Measurements from ENCODE around the gene MCM9. TPM values are rescaled to one million over a fixed set of nuclear protein-coding genes. Genes with fewer than 3 reads are reported as not detected.

The MCM9 gene
- total and polyA plus RNA-seq, 2 of the 13 experiments (the other 11 are each of a cell fraction or from before 2014, with no cell fraction given) = 3.8 to 17.2 TPM

DNA sequence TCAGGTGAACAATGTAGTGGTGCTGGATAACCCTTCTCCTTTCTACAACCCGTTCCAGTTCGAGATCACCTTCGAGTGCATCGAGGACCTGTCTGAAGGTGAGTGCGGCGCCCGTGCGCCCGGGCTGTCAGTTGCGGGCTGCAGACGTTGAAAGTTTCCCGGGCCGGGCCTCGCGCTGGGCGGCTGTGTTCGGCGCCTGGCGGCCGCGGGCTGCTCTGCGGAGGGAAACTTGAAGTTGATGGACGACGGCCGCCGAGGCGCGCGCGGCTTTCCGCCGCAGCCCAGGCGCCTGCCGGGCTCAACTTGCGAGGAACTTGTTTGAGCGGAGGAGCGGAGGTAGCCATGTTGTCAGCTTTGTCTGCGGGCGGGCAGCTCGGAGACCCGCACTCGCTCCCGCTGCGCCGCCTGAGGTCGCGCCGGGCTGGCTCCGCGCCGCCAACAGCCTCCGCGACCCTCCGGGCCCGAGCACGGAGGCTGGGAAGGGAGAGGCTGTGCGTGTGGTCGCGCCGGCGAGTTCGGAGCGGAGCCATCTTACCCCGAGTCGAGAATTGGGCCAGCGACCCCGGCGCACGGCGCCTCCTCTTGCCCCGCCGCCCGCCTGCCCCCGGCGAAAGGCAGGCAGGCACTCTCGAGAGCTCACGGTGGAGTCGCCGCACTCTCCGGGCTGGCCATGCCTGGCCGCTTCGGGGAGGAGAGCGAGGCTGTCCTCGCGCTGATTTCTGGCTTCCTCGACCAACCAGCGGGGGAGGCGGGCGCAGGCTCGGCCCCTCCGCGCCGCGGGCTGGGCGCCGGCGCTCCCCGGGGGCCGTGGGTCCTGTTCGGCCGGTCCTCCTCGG, 40.3 kb downstream of the MCM9 start (continued):
- TF ChIP-seq SPEN (CRISPR knock-in tag; IDR thresholded peaks at IDR 0.05; ENCODE audit: low read depth) = peak; percentile 36; the same call in 1 of the 2 replicates
- no peak for TF ChIP-seq RFX1 (IDR thresholded peaks at IDR 0.05)
- TF ChIP-seq, protein P1, sequence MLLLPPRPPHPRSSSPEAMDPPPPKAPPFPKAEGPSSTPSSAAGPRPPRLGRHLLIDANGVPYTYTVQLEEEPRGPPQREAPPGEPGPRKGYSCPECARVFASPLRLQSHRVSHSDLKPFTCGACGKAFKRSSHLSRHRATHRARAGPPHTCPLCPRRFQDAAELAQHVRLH (CRISPR knock-in tag; IDR thresholded peaks at IDR 0.05; ENCODE audit: borderline replicate concordance, low read depth) = no peak
- no peak for TF ChIP-seq CC2D1A (CRISPR knock-in tag; IDR thresholded peaks at IDR 0.05)
- TF ChIP-seq ZBTB20 (CRISPR knock-in tag; IDR thresholded peaks at IDR 0.05; ENCODE audit: borderline replicate concordance, low read depth) = no peak
- TF ChIP-seq FOXA1 (IDR thresholded peaks at IDR 0.05) = no peak
- TF ChIP-seq FOXA1 (CRISPR knock-in tag; IDR thresholded peaks at IDR 0.05) = no peak
- TF ChIP-seq ZNF83 (CRISPR knock-in tag; IDR thresholded peaks at IDR 0.05; ENCODE audit: borderline replicate concordance) = 0 out of 2 replicates have a peak, but pooled peaks have one; percentile 22
- TF ChIP-seq, protein P2, sequence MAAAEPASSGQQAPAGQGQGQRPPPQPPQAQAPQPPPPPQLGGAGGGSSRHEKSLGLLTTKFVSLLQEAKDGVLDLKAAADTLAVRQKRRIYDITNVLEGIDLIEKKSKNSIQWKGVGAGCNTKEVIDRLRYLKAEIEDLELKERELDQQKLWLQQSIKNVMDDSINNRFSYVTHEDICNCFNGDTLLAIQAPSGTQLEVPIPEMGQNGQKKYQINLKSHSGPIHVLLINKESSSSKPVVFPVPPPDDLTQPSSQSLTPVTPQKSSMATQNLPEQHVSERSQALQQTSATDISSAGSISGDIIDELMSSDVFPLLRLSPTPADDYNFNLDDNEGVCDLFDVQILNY (CRISPR knock-in tag; conservative IDR thresholded peaks at IDR 0.05) = no peak; the same call in none of the 2 replicates
- TF ChIP-seq, protein P3, sequence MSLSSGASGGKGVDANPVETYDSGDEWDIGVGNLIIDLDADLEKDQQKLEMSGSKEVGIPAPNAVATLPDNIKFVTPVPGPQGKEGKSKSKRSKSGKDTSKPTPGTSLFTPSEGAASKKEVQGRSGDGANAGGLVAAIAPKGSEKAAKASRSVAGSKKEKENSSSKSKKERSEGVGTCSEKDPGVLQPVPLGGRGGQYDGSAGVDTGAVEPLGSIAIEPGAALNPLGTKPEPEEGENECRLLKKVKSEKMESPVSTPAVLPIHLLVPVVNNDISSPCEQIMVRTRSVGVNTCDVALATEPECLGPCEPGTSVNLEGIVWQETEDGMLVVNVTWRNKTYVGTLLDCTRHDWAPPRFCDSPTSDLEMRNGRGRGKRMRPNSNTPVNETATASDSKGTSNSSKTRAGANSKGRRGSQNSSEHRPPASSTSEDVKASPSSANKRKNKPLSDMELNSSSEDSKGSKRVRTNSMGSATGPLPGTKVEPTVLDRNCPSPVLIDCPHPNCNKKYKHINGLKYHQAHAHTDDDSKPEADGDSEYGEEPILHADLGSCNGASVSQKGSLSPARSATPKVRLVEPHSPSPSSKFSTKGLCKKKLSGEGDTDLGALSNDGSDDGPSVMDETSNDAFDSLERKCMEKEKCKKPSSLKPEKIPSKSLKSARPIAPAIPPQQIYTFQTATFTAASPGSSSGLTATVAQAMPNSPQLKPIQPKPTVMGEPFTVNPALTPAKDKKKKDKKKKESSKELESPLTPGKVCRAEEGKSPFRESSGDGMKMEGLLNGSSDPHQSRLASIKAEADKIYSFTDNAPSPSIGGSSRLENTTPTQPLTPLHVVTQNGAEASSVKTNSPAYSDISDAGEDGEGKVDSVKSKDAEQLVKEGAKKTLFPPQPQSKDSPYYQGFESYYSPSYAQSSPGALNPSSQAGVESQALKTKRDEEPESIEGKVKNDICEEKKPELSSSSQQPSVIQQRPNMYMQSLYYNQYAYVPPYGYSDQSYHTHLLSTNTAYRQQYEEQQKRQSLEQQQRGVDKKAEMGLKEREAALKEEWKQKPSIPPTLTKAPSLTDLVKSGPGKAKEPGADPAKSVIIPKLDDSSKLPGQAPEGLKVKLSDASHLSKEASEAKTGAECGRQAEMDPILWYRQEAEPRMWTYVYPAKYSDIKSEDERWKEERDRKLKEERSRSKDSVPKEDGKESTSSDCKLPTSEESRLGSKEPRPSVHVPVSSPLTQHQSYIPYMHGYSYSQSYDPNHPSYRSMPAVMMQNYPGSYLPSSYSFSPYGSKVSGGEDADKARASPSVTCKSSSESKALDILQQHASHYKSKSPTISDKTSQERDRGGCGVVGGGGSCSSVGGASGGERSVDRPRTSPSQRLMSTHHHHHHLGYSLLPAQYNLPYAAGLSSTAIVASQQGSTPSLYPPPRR (CRISPR knock-in tag; IDR thresholded peaks at IDR 0.05; ENCODE audit: borderline replicate concordance) = peak; percentile 25; the same call in 1 of the 2 replicates
- no peak for TF ChIP-seq PHF21A (CRISPR knock-in tag; IDR thresholded peaks at IDR 0.05)
- TF ChIP-seq PRMT3 (CRISPR knock-in tag; IDR thresholded peaks at IDR 0.05; ENCODE audit: borderline replicate concordance, low read depth) = no peak
- TF ChIP-seq ZNF253 (CRISPR knock-in tag; IDR thresholded peaks at IDR 0.05; ENCODE audit: borderline replicate concordance) = peak; percentile 37; the same call in 1 of the 2 replicates
- TF ChIP-seq ZNF703 (CRISPR knock-in tag; IDR thresholded peaks at IDR 0.05; ENCODE audit: borderline replicate concordance) = peak; percentile 85; the same call in 1 of the 2 replicates
- TF ChIP-seq KDM4B (CRISPR knock-in tag; IDR thresholded peaks at IDR 0.05) = no peak
- TF ChIP-seq KDM2A (CRISPR knock-in tag; IDR thresholded peaks at IDR 0.05; ENCODE audit: borderline replicate concordance, low read depth) = peak; percentile 20; the same call in 1 of the 2 replicates
- TF ChIP-seq HCFC1 (IDR thresholded peaks at IDR 0.05; ENCODE audit: low read depth, low read length) = no peak; the same call in 1 of the 2 replicates
- no peak for TF ChIP-seq CBX5 (CRISPR knock-in tag; IDR thresholded peaks at IDR 0.05; ENCODE audit: borderline replicate concordance)
- TF ChIP-seq, protein P4, sequence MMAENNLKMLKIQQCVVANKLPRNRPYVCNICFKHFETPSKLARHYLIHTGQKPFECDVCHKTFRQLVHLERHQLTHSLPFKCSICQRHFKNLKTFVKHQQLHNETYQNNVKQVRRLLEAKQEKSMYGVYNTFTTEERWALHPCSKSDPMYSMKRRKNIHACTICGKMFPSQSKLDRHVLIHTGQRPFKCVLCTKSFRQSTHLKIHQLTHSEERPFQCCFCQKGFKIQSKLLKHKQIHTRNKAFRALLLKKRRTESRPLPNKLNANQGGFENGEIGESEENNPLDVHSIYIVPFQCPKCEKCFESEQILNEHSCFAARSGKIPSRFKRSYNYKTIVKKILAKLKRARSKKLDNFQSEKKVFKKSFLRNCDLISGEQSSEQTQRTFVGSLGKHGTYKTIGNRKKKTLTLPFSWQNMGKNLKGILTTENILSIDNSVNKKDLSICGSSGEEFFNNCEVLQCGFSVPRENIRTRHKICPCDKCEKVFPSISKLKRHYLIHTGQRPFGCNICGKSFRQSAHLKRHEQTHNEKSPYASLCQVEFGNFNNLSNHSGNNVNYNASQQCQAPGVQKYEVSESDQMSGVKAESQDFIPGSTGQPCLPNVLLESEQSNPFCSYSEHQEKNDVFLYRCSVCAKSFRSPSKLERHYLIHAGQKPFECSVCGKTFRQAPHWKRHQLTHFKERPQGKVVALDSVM (CRISPR knock-in tag; IDR thresholded peaks at IDR 0.05) = peak; percentile 80
- TF ChIP-seq HOXD1 (CRISPR knock-in tag; IDR thresholded peaks at IDR 0.05) = peak; percentile 51; the same call in 1 of the 2 replicates
